Stimulated activated memory B cell treated with anti-CD40 and anti-IgM and Interleukin-4, amounts not matched to agents 10 μg/mL and 1 μg/mL and 100 μg/mL, for 72 hours (primary cell): ENCODE results near the gene GPRC6A.

Source experiments
- ATAC-seq: fragments of 150-1000 bp; cut with Tn5 transposase; 2 replicates; pipeline ENCODE4 v1.10.0; 2021
- H3K27ac Mint-ChIP-seq: one replicate; pipeline ENCODE4 v1.8.0; 2022; ENCODE audit warnings: mild to moderate bottlenecking, mixed read lengths
- H3K27me3 Mint-ChIP-seq: one replicate; pipeline ENCODE4 v1.8.0; 2022; ENCODE audit warnings: mixed read lengths
- H3K36me3 Mint-ChIP-seq: one replicate; pipeline ENCODE4 v1.8.0; 2022; ENCODE audit warnings: mixed read lengths
- H3K4me1 Mint-ChIP-seq: one replicate; pipeline ENCODE4 v1.8.0; 2022; ENCODE audit warnings: mixed read lengths
- H3K4me3 Mint-ChIP-seq: one replicate; pipeline ENCODE4 v1.8.0; 2022; ENCODE audit warnings: mild to moderate bottlenecking, moderate library complexity, mixed read lengths
- H3K9me3 Mint-ChIP-seq: one replicate; pipeline ENCODE4 v1.8.0; 2022; ENCODE audit warnings: mixed read lengths

Gene GPRC6A

DNA sequence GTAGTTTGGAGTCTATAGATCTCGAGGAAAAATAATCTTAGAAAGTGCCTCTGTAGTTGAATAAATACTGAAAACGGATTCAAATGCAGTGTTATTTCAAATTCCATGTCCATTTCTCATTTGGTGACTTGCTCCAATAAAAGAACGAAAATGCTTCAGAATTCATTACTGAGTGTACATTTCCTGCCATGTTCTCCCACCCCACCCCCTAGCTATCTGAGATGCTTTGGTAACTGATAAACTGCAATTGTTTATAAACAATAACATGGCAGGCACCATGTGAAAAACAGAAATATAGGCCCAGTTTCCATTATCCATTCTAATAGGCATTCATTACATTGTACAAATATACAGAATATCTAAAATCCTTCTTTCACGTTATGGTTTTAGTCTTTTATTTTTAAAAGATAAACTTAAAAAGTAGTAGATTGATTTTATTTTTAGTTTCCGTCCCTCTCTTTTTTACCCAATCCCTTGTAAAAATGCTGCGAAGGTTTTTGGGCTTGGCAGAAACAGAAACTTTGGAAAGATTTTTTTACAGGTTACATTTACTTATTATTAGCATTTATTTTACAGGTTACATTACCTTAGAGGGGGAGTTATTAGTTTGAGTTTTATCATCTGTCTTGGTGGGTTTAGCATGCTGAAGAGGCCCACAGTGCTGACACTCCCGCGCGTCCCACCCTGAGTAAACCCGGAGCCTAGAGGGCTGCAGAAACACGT is 64.8 kb downstream of the GPRC6A start:
- no peak for ATAC-seq
- H3K36me3 Mint-ChIP-seq: peaks cover 4% of the 10 kb centered on the region
- H3K4me3 Mint-ChIP-seq: no peak overlapping the region
- no peaks in the 10 kb centered on the region for H3K9me3 Mint-ChIP-seq
- H3K27me3 Mint-ChIP-seq: peaks cover 47% of the 10 kb centered on the region
- H3K27ac Mint-ChIP-seq: no peak overlapping the region
- peaks cover 15% of the 10 kb centered on the region for H3K4me1 Mint-ChIP-seq

DNA sequence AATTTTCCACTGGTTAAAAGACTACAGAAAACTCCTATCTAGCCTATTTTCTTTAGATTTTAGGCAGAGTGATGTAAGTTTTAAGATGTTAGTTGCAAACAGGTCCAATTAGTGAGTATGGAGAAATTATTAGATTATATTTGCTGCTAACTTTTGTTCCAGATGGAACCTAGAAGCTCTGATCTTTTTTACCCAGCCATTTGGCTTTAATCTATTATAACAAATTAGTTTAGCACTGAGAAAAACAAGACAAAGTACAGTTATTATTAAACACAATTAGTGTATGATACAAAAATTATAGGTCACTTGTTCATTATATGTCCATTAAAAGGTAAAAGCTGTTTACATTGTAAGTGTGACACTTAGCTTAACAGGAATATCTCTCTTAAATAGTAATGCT is 65.8 kb downstream of the GPRC6A start:
- ATAC-seq: no peak
- no peak overlapping the region for H3K4me3 Mint-ChIP-seq
- peaks cover 47% of the 10 kb centered on the region for H3K27me3 Mint-ChIP-seq
- H3K9me3 Mint-ChIP-seq: no peaks in the 10 kb centered on the region
- peaks cover 4% of the 10 kb centered on the region for H3K36me3 Mint-ChIP-seq
- H3K27ac Mint-ChIP-seq: no peak overlapping the region
- H3K4me1 Mint-ChIP-seq: peaks cover 15% of the 10 kb centered on the region

DNA sequence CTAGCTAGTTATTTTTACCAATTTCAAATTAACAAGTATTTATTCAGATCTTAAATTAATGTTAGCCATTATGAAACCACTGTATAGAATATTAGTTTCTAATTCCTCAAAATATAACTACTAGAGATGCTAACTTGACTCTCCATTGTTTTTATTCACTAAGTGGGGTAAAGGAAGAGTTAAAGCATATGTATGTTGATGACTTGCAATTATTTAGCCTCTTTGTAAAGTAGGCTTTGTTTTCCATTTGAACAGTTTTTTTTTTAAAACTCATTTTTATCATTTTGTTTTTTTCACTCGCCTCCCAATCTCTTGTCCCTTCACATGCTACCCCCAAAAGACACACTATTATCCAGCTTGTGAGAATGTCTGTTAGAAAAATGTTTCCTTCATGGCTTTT is 66.6 kb downstream of the GPRC6A start:
- H3K4me3 Mint-ChIP-seq: no peak overlapping the region
- no peak for ATAC-seq
- no peak overlapping the region for H3K27ac Mint-ChIP-seq
- no peaks in the 10 kb centered on the region for H3K9me3 Mint-ChIP-seq
- peaks cover 42% of the 10 kb centered on the region for H3K27me3 Mint-ChIP-seq
- H3K4me1 Mint-ChIP-seq: peaks cover 15% of the 10 kb centered on the region
- peaks cover 4% of the 10 kb centered on the region for H3K36me3 Mint-ChIP-seq

DNA sequence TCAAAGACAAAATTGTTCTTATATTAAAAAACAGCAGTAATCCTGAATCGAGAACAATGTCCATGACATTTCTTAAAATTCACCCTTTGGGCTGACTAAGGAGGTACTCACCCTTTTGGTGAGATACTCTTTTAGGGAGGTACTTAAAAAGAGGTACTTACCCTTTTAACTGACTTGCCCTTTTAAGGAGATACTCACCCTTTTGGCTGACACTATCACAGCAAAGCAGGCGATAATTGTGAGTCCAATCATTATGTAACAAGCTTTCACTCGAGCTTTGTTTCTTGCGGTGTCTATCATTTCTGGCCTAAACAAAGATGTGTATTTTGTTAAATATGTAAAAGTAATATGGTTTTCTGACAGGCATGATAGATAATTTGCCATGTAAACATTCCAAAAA is 67.1 kb downstream of the GPRC6A start:
- peaks cover 38% of the 10 kb centered on the region for H3K27me3 Mint-ChIP-seq
- H3K4me1 Mint-ChIP-seq: peaks cover 15% of the 10 kb centered on the region
- H3K27ac Mint-ChIP-seq: no peak overlapping the region
- no peak overlapping the region for H3K4me3 Mint-ChIP-seq
- ATAC-seq: no peak
- peaks cover 4% of the 10 kb centered on the region for H3K36me3 Mint-ChIP-seq
- H3K9me3 Mint-ChIP-seq: no peaks in the 10 kb centered on the region

DNA sequence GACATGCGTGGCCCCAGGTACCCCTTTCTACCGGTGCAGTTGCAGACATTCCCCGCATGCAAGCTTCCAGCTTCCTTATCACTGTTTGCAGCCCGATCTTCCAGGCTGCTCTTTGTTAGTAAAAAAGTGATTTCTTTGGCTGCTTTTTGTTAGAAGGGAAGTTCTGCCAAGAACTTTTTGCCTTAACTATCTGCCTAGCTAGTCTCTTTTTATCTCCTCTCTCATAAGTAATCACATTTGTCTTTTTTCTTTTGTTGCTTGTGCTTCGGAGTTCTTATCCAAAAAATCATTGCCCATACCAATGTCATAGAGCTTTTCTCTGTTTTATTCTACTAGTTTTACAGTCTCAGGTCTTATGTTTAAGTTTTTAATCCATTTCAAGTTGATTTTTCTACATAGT is 83.7 kb downstream of the GPRC6A start:
- no peak for ATAC-seq
- Mint-ChIP-seq H3K9me3 (peaks cover 11% of the 10 kb centered on the region), H3K27ac (no peak overlapping the region), H3K4me1 (no peaks in the 10 kb centered on the region), H3K4me3 (no peak overlapping the region), H3K36me3 (peaks cover 5% of the 10 kb centered on the region), H3K27me3 (no peaks in the 10 kb centered on the region)
